Psoas muscle (tissue), 8 donors: Measurements from ENCODE around the gene CXorf58. TPM values are rescaled to one million over a fixed set of nuclear protein-coding genes. Genes with fewer than 3 reads are reported as not detected.

ENCODE experiments used
- ATAC-seq, 4 donors: fragments of 200-7000 bp; cut with Tn5 transposase; one replicate each; pipeline ENCODE4 v1.9.1; 2020; ENCODE audit warnings: moderate library complexity in 3 of 4, mild to moderate bottlenecking in 2 of 4
- DNase-seq, 2 donors: peaks; one replicate each; pipeline ENCODE4 v3.0.0-alpha.2; 2020
- H3K27ac ChIP-seq: fragments of 200-600 bp; one replicate; pipeline ENCODE4 v1.8.0; 2022
- H3K27me3 ChIP-seq, 3 donors: fragments of 200-600 bp in 1 of 3; one replicate each; pipeline versions ENCODE4 v1.6.1 to v1.8.0; 2013 to 2022; ENCODE audit warnings: low read length in 2 of 3, mild to moderate bottlenecking in 2 of 3, moderate library complexity in 1 of 3; ENCODE audit not compliant: insufficient read depth in 3 of 3
- H3K36me3 ChIP-seq, 2 donors: fragments of 200-600 bp in 1 of 2; one replicate each; pipeline versions ENCODE4 v1.6.1 to v1.8.0; 2013 to 2022; ENCODE audit warnings: low read depth in 1 of 2, mild to moderate bottlenecking in 1 of 2, moderate library complexity in 1 of 2; ENCODE audit not compliant: insufficient read depth in 1 of 2
- H3K4me1 ChIP-seq: fragments of 200-600 bp; one replicate; pipeline ENCODE4 v1.8.0; 2022
- H3K4me3 ChIP-seq: fragments of 200-600 bp; one replicate; pipeline ENCODE4 v1.8.0; 2022; ENCODE audit warnings: mild to moderate bottlenecking
- H3K9me3 ChIP-seq: fragments of 200-600 bp; one replicate; pipeline ENCODE4 v1.8.0; 2022
- WGBS, 3 donors: extraction: QIAGEN DNeasy Blood & Tissue Kit; methylation state at CpG; one replicate each; pipeline versions ENCODE4 v1.1.6 to v1.1.7; 2013; 5-methylcytosine and 5-hydroxymethylcytosine counted together
- intact Hi-C, 2 donors: fragments of 100-400 bp; cut with DNase I; formaldehyde crosslinking; loops; one replicate each; pipeline versions ENCODE4 v1.11.0 to v1.14.2; 2022
- polyA plus RNA-seq, 3 donors: library from polyadenylated mRNA; stranded (reverse); fragments of 200-250 nt; gene quantifications; one replicate each; pipeline ENCODE4 v1.2.3, GENCODE V29; 2013
- total RNA-seq, 4 donors: library from RNA; stranded (reverse); fragmentation: NEBNext Ultra II Directional in 2 of 4; extraction: Animal tissue kit (Norgen Biotek cat#: 25700) in 2 of 4; gene quantifications; one replicate each; pipeline versions ENCODE4 v1.2.1 to v1.2.4, GENCODE V29; 2021 to 2023
- TF ChIP-seq, protein P1 (sequence below): fragments of 200-600 bp; IDR thresholded peaks from one replicate; pipeline ENCODE4 v1.8.0; 2022; ENCODE audit warnings: antibody characterized with exemption
- donor health status: healthy with polysubstance abuse.
- donor health status: DM: no; HTN: no; CAD: no; lungs with moderate emphysema.
- donor health status: Bipolar disorder and iron deficiency.
- donor health status: healthy.
- donor health status: DM: yes; HTN: yes; CAD: no.
- donor health status: DM: no; HTN: no; CAD: no.
- donor health status: DM: no; HTN: no; CAD: no.
- donor health status: DM: yes; HTN: yes; CAD: no.

CXorf58 gene
- total and polyA plus RNA-seq, 7 donors = 0.08 to 0.50 (median 0.17) TPM; not detected in 2

GRCh38 chrX:23932046-23932445 lies 24.2 kb downstream of the CXorf58 start:
- H3K4me3 ChIP-seq = no peak overlapping the region
- H3K36me3 ChIP-seq = no peaks in the 10 kb centered on the region
- DNase-seq = no peak
- H3K27ac ChIP-seq = no peak overlapping the region
- H3K4me1 ChIP-seq = no peaks in the 10 kb centered on the region
- 27 to 51% (median 46%) methylated on average over 1 of the region's 1 CpG for WGBS, 3 donors
- H3K9me3 ChIP-seq = no peaks in the 10 kb centered on the region
- ATAC-seq = no peak
- intact Hi-C loops = no loop called here
- peaks cover 0 to 3% (median 0%) of the 10 kb centered on the region in 3 donors for H3K27me3 ChIP-seq
- TF ChIP-seq, protein P1, sequence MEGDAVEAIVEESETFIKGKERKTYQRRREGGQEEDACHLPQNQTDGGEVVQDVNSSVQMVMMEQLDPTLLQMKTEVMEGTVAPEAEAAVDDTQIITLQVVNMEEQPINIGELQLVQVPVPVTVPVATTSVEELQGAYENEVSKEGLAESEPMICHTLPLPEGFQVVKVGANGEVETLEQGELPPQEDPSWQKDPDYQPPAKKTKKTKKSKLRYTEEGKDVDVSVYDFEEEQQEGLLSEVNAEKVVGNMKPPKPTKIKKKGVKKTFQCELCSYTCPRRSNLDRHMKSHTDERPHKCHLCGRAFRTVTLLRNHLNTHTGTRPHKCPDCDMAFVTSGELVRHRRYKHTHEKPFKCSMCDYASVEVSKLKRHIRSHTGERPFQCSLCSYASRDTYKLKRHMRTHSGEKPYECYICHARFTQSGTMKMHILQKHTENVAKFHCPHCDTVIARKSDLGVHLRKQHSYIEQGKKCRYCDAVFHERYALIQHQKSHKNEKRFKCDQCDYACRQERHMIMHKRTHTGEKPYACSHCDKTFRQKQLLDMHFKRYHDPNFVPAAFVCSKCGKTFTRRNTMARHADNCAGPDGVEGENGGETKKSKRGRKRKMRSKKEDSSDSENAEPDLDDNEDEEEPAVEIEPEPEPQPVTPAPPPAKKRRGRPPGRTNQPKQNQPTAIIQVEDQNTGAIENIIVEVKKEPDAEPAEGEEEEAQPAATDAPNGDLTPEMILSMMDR = no peak

DNA sequence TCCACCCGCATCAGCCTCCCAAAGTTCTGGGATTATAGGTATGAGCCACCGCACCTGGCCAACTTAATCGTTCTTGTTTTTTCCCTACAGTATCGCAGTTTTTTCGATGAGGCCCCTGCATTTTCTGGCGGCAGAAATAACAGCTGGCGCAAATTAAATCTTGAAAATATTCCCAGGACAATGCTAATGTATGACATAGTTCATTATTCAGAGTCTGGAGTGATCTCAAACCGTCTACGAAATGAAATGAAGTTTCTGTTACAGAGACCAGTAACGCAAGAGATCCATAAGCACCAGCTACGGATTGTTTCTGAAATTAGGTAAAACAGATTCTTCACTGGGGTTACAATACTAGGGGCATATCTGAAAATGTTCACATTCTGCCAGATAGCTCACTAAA lies 27.3 kb downstream of the CXorf58 start:
- TF ChIP-seq, protein P1 = no peak
- intact Hi-C loops = no loop called here
- H3K4me1 ChIP-seq = no peaks in the 10 kb centered on the region
- H3K27me3 ChIP-seq = peaks cover 0 to 3% (median 0%) of the 10 kb centered on the region in 3 donors
- WGBS, 3 donors = 31 to 57% (median 42%) methylated on average over 11 of the region's 11 CpGs
- H3K9me3 ChIP-seq = no peaks in the 10 kb centered on the region
- ATAC-seq (no peak), DNase-seq (no peak)
- no peak overlapping the region for H3K4me3 ChIP-seq
- no peak overlapping the region for H3K27ac ChIP-seq
- H3K36me3 ChIP-seq = no peaks in the 10 kb centered on the region

DNA sequence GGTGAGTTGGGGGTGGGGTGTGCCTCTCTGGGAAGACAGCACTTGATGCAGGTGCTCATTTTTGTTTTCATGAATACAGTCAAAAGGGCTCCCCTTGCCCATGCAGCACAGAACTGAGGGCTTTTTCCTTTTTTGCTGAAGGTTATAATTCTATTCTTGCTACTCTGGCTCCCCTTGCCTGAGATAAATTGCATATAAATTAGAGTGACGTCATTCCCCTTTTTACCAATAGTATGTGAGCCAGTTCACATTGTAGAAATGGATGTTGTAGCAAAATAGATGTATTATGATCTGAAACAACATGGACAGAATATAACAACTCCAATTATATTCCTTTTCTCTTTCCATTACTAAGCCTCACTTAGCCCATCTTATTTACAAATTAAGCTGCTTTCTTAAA lies 28.4 kb downstream of the CXorf58 start:
- ATAC-seq = no peak
- DNase-seq = no peak
- Histone ChIP-seq H3K27me3 (peaks cover 0 to 3% (median 0%) of the 10 kb centered on the region in 3 donors), H3K9me3 (no peaks in the 10 kb centered on the region), H3K4me1 (no peaks in the 10 kb centered on the region), H3K27ac (no peak overlapping the region), H3K4me3 (no peak overlapping the region), H3K36me3 (no peaks in the 10 kb centered on the region)
- TF ChIP-seq, protein P1 = no peak
- intact Hi-C loops = no loop called here
- 18 to 27% (median 21%) methylated on average over 1 of the region's 1 CpG for WGBS, 3 donors

- no peak overlapping the region for H3K4me3 ChIP-seq
- H3K4me1 ChIP-seq = no peaks in the 10 kb centered on the region
- intact Hi-C loops = no loop called here
- ATAC-seq = no peak
- H3K27me3 ChIP-seq = peaks cover 0 to 5% (median 0%) of the 10 kb centered on the region in 3 donors
- no peak overlapping the region for H3K27ac ChIP-seq
- DNase-seq = no peak
- WGBS, 3 donors = 57 to 63% (median 61%) methylated on average over 3 to 4 of the region's 4 CpGs
- TF ChIP-seq, protein P1 = no peak
- no peaks in the 10 kb centered on the region for H3K36me3 ChIP-seq
- H3K9me3 ChIP-seq = no peaks in the 10 kb centered on the region
Observed at GRCh38 chrX:23937100-23937499, 29.3 kb downstream of the CXorf58 start.

GRCh38 chrX:23938690-23939089 lies 30.9 kb downstream of the CXorf58 start:
- TF ChIP-seq, protein P1 = no peak
- H3K9me3 ChIP-seq = no peaks in the 10 kb centered on the region
- no peak overlapping the region for H3K27ac ChIP-seq
- H3K4me1 ChIP-seq = no peaks in the 10 kb centered on the region
- no peaks in the 10 kb centered on the region for H3K36me3 ChIP-seq
- no peak for DNase-seq
- peaks cover 0 to 8% (median 0%) of the 10 kb centered on the region in 3 donors for H3K27me3 ChIP-seq
- no peak for ATAC-seq
- no peak overlapping the region for H3K4me3 ChIP-seq
- intact Hi-C loops = no loop called here
- 83 to 91% (median 87%) methylated on average over 1 of the region's 1 CpG for WGBS, 3 donors
